ENCODE data around the gene SUSD1.

GRCh38 chr9:112110777-112111113, 64.4 kb downstream of the SUSD1 start:
- TF ChIP-seq ZKSCAN1 (IDR thresholded peaks at IDR 0.05; ENCODE audit: low read length) = no peak
- TF ChIP-seq EP300 (IDR thresholded peaks at IDR 0.05; ENCODE audit: low read depth in 2 of 2, low read length in 2 of 2) = no peak
- TF ChIP-seq EP300 (CRISPR knock-in tag; IDR thresholded peaks at IDR 0.05; ENCODE audit: borderline replicate concordance) = no peak
- no peak for TF ChIP-seq GABPB1 (CRISPR knock-in tag; IDR thresholded peaks at IDR 0.05)
- TF ChIP-seq LCORL (IDR thresholded peaks at IDR 0.05) = no peak
- no peak for TF ChIP-seq LCORL (CRISPR knock-in tag; IDR thresholded peaks at IDR 0.05)
- TF ChIP-seq POLR2A (IDR thresholded peaks at IDR 0.05; ENCODE audit: insufficient read depth in 1 of 2, low read depth in 2 of 2, low read length in 2 of 2) = no peak
- no peak for TF ChIP-seq HNRNPH1 (optimal IDR thresholded peaks at IDR 0.05; ENCODE audit: low read depth, low read length)
- TF ChIP-seq ZBTB26 (CRISPR knock-in tag; IDR thresholded peaks at IDR 0.05; ENCODE audit: borderline replicate concordance) = no peak
- TF ChIP-seq CREB1 (IDR thresholded peaks at IDR 0.05) = no peak
- TF ChIP-seq CREB1 (CRISPR knock-in tag; IDR thresholded peaks at IDR 0.05) = no peak

Measured in HepG2 (cell line).